PC-3 (cell line): ENCODE data around the gene SKP2.

Experiments
- EZH2phosphoT487 ChIP-seq: fragments of 300-600 bp; sonication (generic); IDR thresholded peaks from 2 replicates; pipeline ENCODE4 v1.6.1; 2018; ENCODE audit warnings: mild to moderate bottlenecking, antibody characterized with exemption, low read length, borderline replicate concordance
- TF ChIP-seq, protein P1 (sequence below): fragments of 300-600 bp; sonication (generic); conservative IDR thresholded peaks from 2 replicates; pipeline ENCODE4 v1.5.1; 2017; ENCODE audit warnings: antibody characterized with exemption, low read depth, mild to moderate bottlenecking, low read length

DNA sequence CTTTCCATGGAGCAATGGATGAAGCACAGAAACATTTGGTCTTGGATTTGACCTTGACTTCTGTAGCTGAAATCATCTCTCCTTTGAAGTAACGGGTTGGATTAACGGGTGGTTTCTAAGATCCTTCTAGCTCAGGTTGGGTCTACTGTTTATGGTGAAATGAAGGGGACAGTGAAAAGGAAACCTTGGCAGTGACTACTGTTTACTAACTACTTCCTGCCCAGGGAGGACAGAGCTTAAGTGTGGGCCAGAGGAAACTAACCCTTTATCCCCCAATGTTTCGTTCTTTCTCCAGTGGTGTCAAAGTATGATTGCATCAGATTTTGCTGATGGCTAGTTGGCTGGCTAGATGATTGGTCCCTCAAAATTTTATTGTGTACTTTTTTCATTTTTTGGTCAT is 22.2 kb downstream of the SKP2 start:
- TF ChIP-seq, protein P1, sequence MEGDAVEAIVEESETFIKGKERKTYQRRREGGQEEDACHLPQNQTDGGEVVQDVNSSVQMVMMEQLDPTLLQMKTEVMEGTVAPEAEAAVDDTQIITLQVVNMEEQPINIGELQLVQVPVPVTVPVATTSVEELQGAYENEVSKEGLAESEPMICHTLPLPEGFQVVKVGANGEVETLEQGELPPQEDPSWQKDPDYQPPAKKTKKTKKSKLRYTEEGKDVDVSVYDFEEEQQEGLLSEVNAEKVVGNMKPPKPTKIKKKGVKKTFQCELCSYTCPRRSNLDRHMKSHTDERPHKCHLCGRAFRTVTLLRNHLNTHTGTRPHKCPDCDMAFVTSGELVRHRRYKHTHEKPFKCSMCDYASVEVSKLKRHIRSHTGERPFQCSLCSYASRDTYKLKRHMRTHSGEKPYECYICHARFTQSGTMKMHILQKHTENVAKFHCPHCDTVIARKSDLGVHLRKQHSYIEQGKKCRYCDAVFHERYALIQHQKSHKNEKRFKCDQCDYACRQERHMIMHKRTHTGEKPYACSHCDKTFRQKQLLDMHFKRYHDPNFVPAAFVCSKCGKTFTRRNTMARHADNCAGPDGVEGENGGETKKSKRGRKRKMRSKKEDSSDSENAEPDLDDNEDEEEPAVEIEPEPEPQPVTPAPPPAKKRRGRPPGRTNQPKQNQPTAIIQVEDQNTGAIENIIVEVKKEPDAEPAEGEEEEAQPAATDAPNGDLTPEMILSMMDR = no peak
- TF ChIP-seq EZH2phosphoT487 = no peak
